GM21619 (cell line): ENCODE results near the gene XRN1.
"Not testable (repeated sequence)": the region's sequence is repeated elsewhere in the genome, so short reads cannot be mapped to it uniquely, and the experiment has no call there.

Source experiments
- ATAC-seq: cut with Tn5 transposase; IDR thresholded peaks from one replicate; pipeline ENCODE4 v1.9.1; 2021; ENCODE audit not compliant: unreplicated experiment

XRN1 gene

GRCh38 chr3:142439499-142440220, 8.2 kb downstream of the XRN1 start:
- ATAC-seq, result not testable (repeated sequence)

- not testable (repeated sequence) for ATAC-seq
Observed at GRCh38 chr3:142438096-142438495, 9.7 kb downstream of the XRN1 start.

GRCh38 chr3:142436951-142437585, 10.8 kb downstream of the XRN1 start:
- no peak for ATAC-seq

- ATAC-seq, result no peak
Observed at GRCh38 chr3:142434503-142434902, 13.3 kb downstream of the XRN1 start.

- no peak for ATAC-seq
Observed at GRCh38 chr3:142433110-142433509, 14.7 kb downstream of the XRN1 start.

- ATAC-seq, result no peak
Observed at GRCh38 chr3:142429582-142429981, 18.3 kb downstream of the XRN1 start.

- ATAC-seq, result no peak
Observed at GRCh38 chr3:142424754-142425153, 23.1 kb downstream of the XRN1 start.

- ATAC-seq, result no peak
Observed at GRCh38 chr3:142418926-142419592, 28.8 kb downstream of the XRN1 start.

- ATAC-seq, result no peak
Observed at GRCh38 chr3:142417302-142417701, 30.5 kb downstream of the XRN1 start.

- ATAC-seq, result not testable (repeated sequence)
Observed at GRCh38 chr3:142400537-142400936, 47.3 kb downstream of the XRN1 start.

- no peak for ATAC-seq
Observed at GRCh38 chr3:142394921-142395622, 52.8 kb downstream of the XRN1 start.

GRCh38 chr3:142385078-142385477, 62.8 kb downstream of the XRN1 start:
- ATAC-seq, result no peak

GRCh38 chr3:142374687-142375086, 73.2 kb downstream of the XRN1 start:
- ATAC-seq, result no peak

GRCh38 chr3:142369576-142369975, 78.3 kb downstream of the XRN1 start:
- ATAC-seq, result not testable (repeated sequence)

GRCh38 chr3:142366434-142366833, 81.4 kb downstream of the XRN1 start:
- ATAC-seq, result no peak

GRCh38 chr3:142363936-142364467, 83.8 kb downstream of the XRN1 start:
- no peak for ATAC-seq

GRCh38 chr3:142363433-142363832, 84.4 kb downstream of the XRN1 start:
- not testable (repeated sequence) for ATAC-seq

- ATAC-seq, result no peak
Observed at GRCh38 chr3:142359367-142359766, 88.5 kb downstream of the XRN1 start.

- ATAC-seq, result peak; percentile 50
Observed at GRCh38 chr3:142356818-142357217, 91.0 kb downstream of the XRN1 start.

GRCh38 chr3:142355692-142356091, 92.1 kb downstream of the XRN1 start:
- peak; percentile 53 for ATAC-seq

GRCh38 chr3:142354076-142354475, 93.8 kb downstream of the XRN1 start:
- ATAC-seq, result no peak
